Effector CD8-positive, alpha-beta T cell (primary cell): ENCODE data around the gene SENP8.

Experiments used
- DNase-seq: peaks from one replicate; lab custom pipeline; 2025; lab: John Stamatoyannopoulos, UW

Gene SENP8

DNA sequence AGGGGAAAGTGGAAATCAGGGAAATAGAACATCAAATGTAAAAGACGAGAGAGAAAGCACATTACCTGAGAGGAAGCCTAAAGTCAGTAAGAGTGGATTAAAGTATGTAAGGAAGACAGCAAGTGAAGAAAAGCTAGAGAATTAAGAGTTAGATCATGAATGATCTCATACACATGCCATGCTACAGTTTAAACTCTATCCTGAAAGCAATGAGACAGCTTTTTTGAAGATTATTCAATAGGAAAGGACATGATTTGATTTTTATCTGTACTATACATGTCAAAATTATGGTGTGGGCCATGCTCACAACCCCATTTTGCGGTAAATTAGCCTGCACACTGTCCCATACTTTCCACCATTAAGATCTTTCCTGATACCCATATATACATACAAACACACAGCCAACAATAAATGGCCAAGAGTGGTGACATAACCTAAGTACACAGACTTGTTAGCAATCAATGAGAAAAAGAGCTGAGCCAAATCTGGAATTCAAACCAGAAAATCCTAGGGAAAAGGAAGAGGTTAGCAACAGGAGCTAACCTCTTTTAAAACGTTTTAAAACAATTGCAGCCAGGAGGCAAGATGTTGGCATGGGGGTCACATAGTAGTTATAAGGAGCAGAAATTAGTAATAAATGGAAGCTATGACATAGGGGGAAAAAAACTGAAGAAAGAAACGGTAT lies 4.7 kb upstream of the SENP8 start:
- DNase-seq: no peak

- peak; percentile 19 for DNase-seq
These were observed 1.3 kb upstream of the SENP8 start for GRCh38 chr15:72116731-72117485.

DNA sequence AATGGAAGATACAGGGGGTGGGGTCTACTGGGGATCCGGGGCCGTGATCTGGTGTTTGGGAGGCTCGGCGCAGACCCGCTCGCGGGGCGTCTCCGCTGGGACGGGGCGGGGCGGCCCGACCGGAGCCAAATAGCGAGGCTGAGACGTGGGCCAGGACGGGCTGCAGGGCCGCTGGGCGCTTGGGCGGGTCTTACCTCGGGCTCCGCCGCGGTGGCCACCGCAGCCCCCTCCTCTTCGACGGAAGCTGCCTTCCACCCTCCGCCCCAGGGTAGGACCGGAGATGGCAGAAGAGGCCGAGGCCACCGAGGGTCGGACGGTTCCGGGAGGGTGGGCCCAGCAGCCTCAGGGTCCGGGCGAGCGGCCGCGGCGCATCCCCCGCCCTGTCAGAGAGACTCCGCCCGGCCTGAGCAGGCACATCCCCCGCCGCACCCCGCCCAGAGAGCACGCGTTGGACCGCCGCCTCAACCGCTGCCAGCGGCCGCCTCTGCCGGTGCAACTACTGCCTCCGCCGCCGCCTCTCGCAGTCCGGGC lies 652 bp upstream of the SENP8 start:
- DNase-seq: peak; percentile 55

DNA sequence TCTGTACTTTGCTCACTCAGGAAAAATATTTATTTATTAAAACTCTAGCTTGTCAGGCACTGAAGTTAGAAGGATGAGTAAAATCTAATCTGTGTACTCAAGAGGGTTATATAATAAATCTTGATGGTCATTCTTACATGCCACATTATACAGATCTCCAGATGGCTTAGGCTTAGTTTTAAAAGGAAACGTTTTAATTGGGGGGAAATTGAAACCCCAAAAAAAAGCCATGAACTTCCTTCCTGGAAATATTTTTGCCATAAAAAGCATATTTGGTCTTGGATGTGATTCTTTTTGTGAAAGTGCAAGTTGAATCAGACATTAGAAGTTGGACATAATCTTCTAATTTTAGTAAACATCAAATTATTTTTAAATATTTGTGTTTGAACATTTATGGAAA lies 6.0 kb downstream of the SENP8 start:
- no peak for DNase-seq

GRCh38 chr15:72127724-72128322 lies 9.6 kb downstream of the SENP8 start:
- no peak for DNase-seq

- no peak for DNase-seq
These were observed 10.2 kb downstream of the SENP8 start for GRCh38 chr15:72128359-72128758.

DNA sequence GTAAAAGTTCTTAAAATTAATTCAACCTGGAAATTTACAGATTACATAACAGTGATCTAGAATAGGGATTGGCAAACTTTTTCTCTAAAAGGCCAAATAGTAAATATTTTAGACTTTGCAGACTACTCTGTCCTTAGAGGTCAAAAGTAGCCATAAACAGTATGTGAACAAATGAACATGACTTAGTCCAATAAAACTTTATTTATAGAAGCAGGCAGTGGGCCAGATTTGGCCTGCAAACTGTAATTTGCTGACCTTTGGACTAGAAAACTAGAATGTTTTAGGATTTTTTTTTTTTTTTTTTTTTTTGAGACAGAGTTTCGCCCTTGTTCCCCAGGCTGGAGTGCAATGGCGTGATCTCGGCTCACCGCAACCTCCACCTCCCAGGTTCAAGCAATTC lies 12.1 kb downstream of the SENP8 start:
- DNase-seq: no peak

DNA sequence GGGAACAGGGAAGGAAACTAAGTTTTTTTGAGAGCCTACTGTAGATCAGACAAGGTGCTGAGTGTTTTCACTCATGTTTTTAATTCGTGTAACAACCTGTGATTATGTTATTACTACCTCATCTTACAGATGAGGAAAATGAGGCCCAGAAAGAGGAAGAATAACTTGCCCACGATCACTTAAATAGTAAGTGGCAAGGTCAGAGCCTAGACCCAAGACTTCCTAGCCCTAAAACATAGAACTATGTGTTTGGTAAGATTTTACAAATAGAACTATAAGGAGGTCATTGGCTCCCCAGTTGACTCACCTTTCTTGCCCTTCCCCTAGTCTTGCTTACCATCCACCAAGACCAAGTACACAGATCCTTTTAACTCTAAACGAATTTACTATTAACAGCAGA lies 13.7 kb downstream of the SENP8 start:
- no peak for DNase-seq

- DNase-seq: no peak
These were observed 15.0 kb downstream of the SENP8 start for GRCh38 chr15:72133211-72133610.

DNA sequence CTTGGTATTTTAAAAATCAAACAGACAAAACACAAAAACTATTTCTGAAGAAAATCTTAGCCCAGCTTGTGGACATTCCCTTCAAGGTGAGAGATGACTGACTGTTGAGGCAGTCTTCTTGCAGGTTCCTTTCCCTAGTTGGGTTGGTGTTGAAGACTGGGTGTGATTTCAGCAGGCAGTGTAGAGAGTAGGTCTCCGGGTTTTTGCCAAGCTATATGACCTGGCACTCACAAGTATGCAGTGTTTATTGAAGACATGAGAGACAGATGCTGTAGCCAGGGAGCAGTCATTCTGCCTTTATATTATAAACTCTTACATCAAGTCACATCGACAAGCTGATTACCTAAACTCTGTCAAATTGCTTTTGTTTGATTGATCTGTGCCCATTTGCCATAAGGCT lies 17.5 kb downstream of the SENP8 start:
- no peak for DNase-seq

DNA sequence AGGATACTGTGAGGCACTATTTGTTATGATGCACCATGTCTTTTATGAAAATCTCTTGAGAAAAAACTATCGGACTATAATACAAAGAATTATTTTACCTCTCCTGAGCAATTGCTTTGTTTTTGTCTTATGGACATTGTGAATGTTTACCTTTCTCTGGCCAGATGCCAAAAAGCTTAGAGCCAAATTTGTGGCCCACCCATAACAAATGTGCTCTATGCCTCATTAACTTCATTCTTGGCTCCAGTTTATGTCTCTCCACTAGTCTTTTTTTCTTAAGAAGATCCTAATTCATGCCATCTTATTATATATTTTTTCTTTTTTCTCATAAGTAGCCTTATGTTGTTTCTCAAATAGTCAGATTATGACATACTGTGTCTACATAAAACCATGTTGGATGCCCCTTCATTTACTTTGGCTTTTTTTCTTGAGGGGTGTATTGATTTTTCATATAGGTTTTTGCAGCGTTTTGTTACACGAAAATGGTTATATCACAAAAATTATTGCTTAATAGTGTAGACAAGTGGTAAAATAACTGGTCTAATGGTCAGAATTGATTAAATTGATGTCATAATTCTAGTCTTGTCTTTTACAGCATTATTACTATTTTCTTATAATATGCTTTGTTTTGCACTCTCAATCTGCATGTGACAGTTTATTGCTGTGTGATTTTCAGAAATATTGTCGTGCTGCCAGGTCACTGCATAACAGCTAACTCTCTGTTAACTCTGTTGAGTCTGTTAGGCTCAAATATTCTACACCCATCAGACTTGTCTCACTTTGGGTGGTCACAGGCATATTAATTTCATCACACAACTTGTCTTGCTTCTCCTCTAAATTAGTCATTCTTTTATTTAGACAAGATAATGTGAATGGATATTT lies 18.2 kb downstream of the SENP8 start:
- no peak for DNase-seq

DNA sequence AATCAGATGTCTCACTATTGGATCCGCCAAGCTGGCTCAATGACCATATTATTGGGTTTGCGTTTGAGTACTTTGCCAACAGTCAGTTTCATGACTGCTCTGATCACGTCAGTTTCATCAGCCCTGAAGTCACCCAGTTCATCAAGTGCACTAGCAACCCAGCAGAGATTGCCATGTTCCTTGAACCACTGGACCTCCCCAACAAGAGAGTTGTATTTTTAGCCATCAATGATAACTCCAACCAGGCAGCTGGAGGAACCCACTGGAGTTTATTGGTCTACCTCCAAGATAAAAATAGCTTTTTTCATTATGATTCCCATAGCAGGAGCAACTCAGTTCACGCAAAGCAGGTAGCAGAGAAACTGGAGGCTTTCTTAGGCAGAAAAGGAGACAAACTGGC lies 21.5 kb downstream of the SENP8 start:
- DNase-seq: no peak

DNA sequence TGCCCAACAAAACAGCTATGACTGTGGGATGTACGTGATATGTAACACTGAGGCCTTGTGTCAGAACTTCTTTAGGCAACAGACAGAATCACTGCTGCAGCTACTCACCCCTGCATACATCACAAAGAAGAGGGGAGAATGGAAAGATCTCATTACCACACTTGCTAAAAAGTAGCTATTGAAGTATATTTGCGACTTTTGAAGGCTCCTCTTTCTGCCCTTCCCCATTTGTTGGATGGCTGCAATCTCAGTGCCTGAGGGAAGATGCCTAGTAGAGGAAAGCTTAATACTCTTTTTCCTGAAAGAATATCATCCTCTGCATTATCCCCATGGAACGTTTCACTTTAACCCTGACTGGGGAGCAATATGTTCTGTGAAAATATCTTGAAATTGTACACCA lies 21.9 kb downstream of the SENP8 start:
- DNase-seq: no peak

- DNase-seq: no peak
These were observed 23.2 kb downstream of the SENP8 start for GRCh38 chr15:72141171-72142084.

GRCh38 chr15:72146221-72146620 lies 28.0 kb downstream of the SENP8 start:
- DNase-seq: no peak

DNA sequence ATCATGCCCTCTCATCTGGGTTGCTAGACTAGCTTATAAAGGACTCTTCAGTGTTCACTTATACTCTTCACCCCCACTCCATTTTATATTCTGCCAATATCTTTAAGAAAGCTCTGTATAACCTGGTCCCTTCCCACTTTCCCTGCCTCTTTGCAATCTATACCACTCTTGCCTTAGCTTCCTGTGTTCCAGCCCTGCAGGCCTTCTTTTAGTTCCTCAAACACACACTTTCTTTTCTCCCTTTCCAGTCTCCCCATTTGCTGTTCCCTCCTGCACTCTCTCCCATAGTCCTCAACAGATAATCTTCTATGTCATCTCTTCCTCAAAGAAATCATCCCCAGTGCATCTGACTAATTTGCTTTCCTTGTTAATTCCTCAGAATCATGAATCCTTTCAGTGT lies 28.7 kb downstream of the SENP8 start:
- no peak for DNase-seq

GRCh38 chr15:72147418-72147817 lies 29.2 kb downstream of the SENP8 start:
- DNase-seq: no peak

DNA sequence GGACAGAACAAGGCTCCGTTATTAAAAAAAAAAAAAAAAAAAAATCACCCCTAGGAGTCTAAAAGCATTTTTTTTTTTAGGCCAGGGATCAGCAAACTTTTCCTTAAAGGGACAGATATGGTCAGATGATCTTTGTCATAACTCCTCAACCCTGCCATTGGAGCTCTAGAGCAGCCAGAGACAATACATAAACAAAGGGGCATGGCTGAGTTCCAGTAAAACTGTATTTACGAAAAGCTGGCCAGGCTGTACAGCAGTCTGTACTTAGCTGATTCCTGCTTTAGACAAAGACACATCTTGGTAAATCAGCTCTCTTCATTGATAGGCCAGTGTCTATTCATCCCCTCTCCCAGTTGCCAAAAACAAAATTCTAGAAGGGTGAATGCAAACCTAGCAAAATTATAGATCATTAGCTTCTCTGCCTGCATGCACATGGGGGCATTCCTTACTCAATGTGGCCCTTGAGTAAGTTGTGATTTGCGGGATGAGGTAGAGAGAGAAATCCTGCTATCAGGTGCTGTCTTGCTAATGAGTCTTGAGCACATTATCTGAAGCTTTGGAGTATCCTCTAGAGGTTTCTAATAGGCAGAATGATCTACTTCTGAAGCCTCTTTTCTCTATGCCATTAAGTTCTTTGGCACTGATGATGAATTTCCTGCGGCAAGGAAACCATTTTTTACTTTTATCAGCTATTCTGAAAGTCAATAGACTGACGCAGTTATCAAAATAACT lies 35.2 kb downstream of the SENP8 start:
- DNase-seq: no peak

DNA sequence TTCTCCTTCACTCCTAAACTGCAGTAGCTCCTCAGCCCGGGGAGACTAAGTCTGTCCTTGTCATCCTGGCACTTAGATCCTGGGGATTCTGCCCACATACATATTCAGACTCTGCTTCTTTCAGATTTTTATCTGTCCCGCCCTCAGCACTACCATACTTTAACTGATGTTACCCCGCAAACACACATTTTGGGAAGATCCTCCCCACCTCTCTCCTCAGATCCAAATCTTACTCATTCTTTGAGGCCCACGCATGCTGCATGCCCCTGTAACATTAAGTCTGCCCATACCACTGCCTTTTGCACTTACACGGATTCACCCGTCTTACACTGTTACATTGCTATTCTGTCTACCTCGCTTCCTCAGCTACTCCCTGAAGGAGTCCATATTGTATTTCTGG lies 36.1 kb downstream of the SENP8 start:
- no peak for DNase-seq

DNA sequence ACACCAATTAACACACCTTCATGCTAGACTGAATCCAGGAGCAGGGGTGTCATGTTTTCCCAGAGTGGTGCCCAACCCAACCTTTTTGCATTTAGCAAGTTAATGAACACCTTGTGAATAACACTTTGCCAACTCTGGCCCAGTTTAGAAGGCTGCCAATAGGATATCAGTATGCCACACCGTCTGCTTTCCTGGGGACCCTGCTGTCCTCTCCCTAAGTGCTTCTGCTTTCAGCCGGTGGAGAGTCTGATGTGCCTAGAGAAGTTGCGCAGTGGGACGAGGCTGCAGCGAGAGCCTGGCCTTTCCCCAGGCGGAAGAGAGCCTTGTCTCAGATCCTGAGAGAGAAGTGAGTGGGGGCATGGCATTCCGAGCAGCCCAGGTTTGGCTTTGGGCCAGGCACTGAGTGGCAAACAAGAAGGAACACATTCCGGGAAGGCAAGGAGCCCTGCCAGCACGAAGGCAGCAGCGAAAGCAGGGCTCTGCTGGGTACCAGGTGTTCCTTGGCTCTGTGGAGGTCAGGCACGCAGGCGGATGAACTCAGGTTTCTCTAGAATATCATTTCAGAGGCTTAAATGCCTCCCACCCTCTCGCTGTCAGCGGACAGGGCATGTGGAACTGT lies 36.9 kb downstream of the SENP8 start:
- DNase-seq: no peak
